ENCODE results near the gene IL27RA.
"Not testable (repeated sequence)": the region's sequence is repeated elsewhere in the genome, so short reads cannot be mapped to it uniquely, and the experiment has no call there.

The IL27RA gene

GRCh38 chr19:13999085-13999484 lies 32.5 kb upstream of the IL27RA start:
- no peak for DNase-seq (ENCODE audit: low read depth)

GRCh38 chr19:14000691-14001375 lies 30.7 kb upstream of the IL27RA start:
- DNase-seq (ENCODE audit: low read depth) = no peak

GRCh38 chr19:14002571-14003250 lies 28.9 kb upstream of the IL27RA start:
- DNase-seq (ENCODE audit: low read depth) = no peak

- DNase-seq (ENCODE audit: low read depth) = no peak
Measured at GRCh38 chr19:14003251-14004055, 28.1 kb upstream of the IL27RA start.

- no peak for DNase-seq (ENCODE audit: low read depth)
Measured at GRCh38 chr19:14004619-14005348, 26.8 kb upstream of the IL27RA start.

GRCh38 chr19:14005349-14006084 lies 26.0 kb upstream of the IL27RA start:
- DNase-seq (ENCODE audit: low read depth) = peak; percentile 88

- peak; percentile 100 for DNase-seq (ENCODE audit: low read depth)
Measured at GRCh38 chr19:14006085-14006765, 25.3 kb upstream of the IL27RA start, which contains the start of gene RFX1. RFX1 (minus strand) TSS chr19:14006320; CDS start chr19:13993843, 12,477 bp downstream.

GRCh38 chr19:14006766-14007562 lies 24.6 kb upstream of the IL27RA start:
- no peak for DNase-seq (ENCODE audit: low read depth)

GRCh38 chr19:14012378-14012915 lies 19.1 kb upstream of the IL27RA start:
- DNase-seq (ENCODE audit: low read depth) = no peak

GRCh38 chr19:14015524-14016035 lies 16.0 kb upstream of the IL27RA start:
- DNase-seq (ENCODE audit: low read depth) = no peak

GRCh38 chr19:14019100-14019499 lies 12.5 kb upstream of the IL27RA start:
- no peak for DNase-seq (ENCODE audit: low read depth)

- not testable (repeated sequence) for DNase-seq (ENCODE audit: low read depth)
Measured at GRCh38 chr19:14019739-14020138, 11.8 kb upstream of the IL27RA start.

GRCh38 chr19:14021474-14021873 lies 10.1 kb upstream of the IL27RA start:
- DNase-seq (ENCODE audit: low read depth) = no peak

GRCh38 chr19:14022469-14022868 lies 9.1 kb upstream of the IL27RA start:
- DNase-seq (ENCODE audit: low read depth) = no peak

GRCh38 chr19:14023404-14024235 lies 7.9 kb upstream of the IL27RA start:
- peak; percentile 62 for DNase-seq (ENCODE audit: low read depth)

GRCh38 chr19:14026652-14027192 lies 4.8 kb upstream of the IL27RA start:
- DNase-seq (ENCODE audit: low read depth) = not testable (repeated sequence)

GRCh38 chr19:14027856-14028450 lies 3.6 kb upstream of the IL27RA start, which contains the start of gene RLN3:
RLN3 (plus strand) TSS chr19:14028148; CDS start chr19:14028205, 57 bp downstream.
- DNase-seq (ENCODE audit: low read depth) = no peak

- DNase-seq (ENCODE audit: low read depth) = no peak
Measured at GRCh38 chr19:14028901-14029300, 2.7 kb upstream of the IL27RA start.
